GM19395 (cell line): ENCODE measurements around the gene CCDC178.
"Not testable (repeated sequence)": the region's sequence is repeated elsewhere in the genome, so short reads cannot be mapped to it uniquely, and the experiment has no call there.

Experiments
- ATAC-seq: cut with Tn5 transposase; IDR thresholded peaks from one replicate; pipeline ENCODE4 v1.9.1; 2021; ENCODE audit warnings: mild to moderate bottlenecking, moderate library complexity; ENCODE audit not compliant: unreplicated experiment

Gene CCDC178

DNA sequence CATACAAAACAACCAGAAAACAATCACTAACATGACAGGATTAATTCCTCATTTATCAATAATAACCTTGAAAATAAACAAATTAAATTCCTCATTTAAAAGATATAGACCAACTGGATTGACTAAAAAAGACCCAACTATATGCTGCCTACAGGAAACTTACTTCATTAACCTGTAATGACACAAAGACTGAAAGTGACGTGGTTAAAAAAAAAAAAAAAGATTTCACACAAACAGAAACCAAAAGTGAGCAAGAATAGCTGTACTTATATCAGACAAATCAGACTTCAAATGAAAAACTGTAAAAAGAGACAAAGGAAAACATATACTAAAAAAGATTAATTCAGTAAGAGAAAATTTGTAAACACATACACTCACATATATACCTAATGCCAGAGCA, 201.2 kb downstream of the CCDC178 start:
- peak; percentile 85 for ATAC-seq

DNA sequence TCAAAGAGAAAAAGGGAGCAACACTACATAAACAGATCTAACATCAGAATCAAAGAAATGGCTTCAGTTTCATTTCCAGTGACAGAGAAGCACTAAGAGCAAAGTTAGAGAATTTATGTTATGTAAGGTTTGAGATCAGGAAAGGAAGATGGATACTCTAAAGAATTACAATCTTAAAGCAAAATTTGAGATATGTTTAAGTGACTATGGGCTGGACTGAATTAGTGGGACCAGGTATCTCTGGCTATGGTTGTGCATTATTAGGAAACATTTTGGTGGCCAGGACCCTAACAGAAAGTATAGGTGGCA, 208.2 kb downstream of the CCDC178 start:
- ATAC-seq: no peak

DNA sequence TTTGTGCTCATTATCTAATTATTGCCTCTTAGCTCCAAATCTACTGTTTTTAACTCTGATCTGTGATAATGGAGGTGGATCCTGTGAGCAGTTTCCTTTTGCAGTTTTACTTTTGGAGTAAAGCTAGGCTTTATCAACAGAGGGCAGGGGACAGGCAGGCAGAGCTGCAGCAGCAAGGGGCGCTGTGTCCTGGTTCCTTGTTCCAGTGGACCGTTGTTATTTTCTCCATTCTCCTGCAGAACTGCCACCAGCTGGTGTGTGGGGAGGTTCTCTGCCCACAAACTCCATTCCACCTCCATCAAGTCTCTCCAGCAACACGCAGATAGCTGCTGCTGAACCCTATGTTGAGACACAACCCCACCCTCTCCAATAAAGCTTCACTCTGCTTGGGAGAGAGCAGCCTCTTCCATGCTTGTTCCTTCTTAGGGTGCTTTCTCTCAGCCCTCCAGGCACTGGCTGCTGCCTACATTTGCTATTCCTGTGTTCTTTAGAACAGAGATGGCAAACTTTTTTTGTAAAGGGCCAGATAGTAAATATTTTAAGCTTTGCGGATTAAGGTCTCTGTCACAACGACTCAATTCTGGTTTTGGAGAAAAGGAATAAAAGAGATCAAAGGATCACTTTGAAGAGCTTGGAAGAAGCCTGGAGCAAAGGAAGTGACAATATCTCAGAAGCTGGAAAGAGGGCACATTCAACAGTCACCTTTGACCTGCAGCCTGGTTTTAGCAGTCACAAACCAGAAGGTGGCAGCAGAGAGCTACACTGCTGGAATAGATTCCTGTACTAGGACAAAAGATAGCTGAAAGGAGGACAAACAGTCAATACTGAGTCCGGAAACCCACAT, 208.8 kb downstream of the CCDC178 start:
- peak; percentile 97 for ATAC-seq

DNA sequence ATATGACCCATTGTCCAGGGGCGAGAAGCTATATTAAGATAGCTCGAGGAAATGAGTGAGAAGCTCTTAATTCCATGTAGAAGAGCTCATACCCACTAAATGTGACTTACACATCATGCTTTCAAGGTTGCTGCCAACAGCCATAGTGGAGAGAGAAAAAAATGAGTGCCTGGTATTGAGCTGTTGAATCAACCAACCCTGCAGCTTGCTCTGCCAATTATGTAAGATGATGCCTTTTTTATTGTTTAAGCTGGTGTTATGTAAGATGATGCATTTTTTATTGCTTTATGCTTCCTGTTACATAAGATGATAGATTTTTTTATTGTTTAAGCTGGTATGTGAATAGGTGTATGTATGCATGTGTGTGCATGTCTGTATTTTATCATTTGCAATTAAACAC, 228.2 kb downstream of the CCDC178 start:
- ATAC-seq: no peak

DNA sequence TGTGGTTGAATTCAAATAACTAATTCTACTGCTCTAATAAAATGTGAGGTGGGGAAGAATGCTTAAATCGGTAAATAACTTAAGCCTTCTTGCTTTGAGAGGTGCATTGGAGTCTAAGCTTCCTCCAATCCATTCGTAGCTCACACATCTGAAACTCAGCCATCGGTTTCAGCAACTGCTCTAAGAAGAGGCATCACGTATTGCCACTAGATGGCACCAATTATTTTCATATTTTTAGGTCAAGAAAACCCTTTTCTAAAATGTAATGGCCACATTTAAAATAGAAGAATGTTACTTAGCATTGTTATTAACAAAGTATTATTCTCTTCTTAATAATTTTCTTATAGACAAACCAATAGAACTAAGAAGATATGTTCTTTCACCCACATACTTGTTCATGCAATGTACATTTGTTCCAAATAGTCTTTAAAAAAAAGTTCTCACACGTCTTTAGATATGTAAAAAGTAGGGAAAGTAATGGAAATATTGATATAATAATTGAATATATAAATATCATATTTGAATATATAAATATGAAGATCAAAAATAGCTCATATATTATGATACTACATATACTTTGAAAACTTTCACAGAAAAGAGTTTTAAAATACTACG, 229.8 kb downstream of the CCDC178 start:
- ATAC-seq: no peak

DNA sequence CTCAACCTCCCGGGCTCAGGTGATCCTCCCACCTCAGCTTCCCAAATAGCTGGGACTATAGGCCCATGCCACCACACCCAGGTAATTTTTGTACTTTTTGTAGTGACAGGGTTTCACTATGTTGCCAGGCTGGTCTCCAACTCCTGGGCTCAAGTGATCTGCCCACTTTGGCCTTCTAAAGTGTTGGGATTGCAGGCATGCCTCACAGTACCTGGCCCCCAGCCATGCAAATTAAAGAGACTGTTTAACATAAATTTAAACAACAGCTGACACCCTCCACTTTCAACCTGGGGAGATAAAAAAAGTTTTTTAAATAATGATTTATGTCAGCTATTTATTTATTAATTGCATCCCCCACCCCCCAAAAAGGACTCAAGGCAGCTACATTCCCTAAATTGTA, 234.7 kb downstream of the CCDC178 start:
- no peak for ATAC-seq

DNA sequence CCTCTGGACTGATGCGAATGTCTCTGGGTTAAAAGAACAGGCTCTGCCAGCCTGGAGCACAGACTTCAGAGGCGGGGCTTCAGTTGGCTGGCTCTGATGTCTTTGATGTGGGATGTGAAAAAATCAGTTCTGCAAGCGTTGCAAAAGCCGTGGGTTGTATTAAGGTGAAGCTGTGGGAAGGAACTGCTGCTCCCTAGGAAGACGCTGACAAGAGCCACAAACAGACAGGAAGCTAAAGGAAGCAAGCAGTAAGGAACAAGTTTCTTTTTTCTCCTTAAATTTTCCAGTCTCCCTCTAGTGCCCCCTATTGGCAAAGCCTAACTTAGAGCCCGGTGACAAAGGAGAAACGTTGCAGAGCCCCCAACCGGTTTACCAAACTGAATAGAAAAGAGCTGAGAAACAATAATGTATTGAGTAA, 239.0 kb downstream of the CCDC178 start:
- no peak for ATAC-seq

DNA sequence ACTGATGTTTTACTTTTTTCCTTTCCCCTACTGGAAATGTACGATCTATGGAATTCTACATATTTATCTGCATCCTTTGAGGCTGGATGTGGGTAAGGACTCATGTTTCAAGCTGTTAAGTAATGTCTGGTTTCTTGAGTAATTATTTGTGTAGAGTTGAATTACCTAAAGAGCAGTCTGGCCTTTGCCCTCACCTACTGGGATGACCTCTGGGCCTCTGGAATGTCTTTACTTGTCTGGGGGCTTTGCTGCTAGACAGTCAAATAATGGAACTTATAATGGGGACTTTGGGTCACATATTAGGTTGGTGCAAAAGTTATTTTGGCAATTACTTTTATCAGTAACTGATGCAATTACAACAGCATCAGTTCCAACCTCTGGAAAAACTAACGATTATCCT, 244.7 kb downstream of the CCDC178 start:
- ATAC-seq: no peak

DNA sequence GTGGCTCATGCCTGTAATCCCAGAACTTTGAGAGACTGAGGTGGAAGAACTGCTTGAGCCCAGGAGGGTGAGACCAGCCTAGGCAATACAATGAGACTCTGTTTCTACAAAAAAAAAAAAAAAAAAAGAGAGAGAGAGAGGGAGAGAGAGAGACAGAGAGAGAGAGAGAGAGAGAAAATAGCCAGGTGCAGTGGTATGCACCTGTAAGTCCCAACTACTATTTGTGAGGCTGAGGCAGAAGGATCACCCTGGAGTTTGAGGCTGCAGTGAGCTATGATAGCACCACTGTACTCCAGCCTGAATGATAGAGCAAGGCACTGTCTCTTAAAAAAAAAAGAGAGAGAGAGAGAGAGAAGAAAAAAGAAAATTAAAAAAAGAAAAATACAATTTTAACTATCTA, 245.7 kb downstream of the CCDC178 start:
- no peak for ATAC-seq

DNA sequence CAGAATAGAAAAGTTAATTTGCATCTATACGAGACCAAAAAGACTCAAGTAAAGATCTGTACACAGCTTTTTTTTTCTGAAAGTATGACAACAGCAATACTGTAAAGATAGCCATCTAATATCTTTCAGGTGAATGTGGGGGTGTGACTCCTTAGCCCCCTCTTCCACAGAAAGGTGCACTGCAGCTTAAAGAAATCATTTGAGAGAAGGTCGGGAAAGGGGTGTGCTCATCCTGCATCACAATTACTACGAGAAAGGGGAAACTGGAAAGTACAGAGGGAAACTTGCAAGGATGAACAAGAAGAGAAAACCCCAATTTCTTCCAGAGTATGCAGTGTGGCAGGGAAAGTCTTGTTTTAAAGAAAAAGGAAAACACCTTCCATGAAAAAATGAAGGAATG, 255.6 kb downstream of the CCDC178 start:
- no peak for ATAC-seq

DNA sequence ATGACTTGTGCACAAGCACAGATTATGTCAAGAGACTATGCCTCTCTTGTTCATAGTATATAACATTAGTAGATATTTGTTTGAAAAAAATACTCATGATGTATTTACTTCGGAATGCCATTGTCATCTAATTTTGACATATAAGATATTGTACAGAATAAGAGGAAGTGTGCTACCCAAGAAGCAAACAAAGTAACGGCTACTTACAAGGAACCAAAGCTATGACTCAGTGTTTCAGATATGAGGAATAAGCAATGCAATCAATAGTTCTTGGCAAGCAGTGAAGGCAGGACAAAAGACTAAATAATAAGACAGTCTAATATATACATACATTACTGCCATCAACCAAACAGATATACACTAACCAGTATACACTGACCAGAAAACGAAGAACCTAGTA, 256.3 kb downstream of the CCDC178 start:
- ATAC-seq: no peak

DNA sequence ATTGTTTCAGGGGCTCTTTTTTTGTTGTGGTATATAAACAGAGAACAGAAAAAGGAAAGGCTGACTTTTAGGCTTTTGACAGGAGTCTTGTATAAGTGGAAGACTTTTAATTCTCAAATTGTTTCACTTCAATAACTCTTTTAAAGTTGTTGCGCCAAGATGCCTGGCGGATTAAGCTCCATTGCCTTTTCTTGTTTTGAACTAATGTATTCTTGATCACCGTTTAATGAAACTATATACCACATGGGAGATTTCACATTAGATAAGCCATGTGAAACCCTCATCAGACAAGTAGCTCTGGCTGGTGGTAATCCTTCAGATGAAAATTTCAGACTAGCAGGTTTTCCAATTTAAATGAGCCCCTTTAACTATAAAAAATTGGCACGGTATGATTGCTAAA, 257.4 kb downstream of the CCDC178 start:
- ATAC-seq: no peak

DNA sequence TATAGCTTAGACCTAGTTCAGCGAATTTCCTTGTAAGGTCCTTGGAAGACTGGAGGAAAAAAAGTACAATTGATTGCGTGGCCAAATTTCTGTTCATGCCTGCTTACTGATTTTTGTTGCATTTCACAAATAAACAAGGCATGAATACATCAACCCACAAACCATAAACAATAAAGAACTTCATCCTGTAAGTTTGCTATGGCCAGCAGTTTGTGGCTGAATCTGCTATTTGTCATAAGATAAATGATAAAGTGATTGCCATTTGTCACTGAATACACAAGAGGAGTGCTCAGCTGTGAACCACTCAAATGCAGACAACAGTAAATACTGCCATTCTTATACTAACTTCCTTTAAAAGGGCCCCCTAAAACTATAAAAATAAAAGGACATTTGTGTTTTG, 259.5 kb downstream of the CCDC178 start:
- no peak for ATAC-seq

DNA sequence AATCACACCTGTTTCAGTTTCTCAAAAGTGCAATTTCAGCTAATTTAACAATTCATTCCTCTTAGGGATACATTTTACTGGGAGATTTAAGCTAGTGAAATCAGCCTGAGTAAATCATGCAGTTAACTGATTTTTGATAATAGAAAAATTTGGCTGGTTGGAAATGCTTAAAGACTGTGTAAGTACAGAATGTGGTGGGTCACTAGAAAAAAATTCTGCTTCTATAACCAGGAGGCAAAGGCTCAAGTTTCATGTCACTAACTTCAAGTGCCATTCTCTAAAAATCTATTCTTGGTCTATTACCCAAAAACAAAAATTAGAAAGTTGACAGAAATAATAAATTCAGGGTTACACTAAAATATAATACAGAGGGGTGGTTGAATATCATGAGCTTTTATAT, 271.3 kb downstream of the CCDC178 start:
- no peak for ATAC-seq

DNA sequence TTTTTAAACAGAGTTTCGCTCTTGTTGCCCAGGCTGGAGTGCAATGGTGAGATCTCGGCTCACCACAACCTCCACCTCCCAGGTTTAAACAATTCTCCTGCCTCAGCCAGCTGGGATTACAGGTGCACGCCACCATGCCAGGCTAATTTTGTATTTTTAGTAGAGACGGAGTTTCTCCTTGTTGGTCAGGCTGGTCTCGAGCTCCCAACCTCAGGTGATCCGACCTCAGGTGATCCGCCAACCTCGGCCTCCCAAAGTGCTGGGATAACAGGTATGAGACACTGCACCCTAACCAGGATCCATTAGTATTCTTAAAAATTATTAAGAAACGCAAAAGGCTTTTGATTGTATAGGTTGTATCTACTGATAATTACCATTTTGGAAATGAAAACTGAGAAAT, 276.4 kb downstream of the CCDC178 start:
- ATAC-seq: not testable (repeated sequence)

DNA sequence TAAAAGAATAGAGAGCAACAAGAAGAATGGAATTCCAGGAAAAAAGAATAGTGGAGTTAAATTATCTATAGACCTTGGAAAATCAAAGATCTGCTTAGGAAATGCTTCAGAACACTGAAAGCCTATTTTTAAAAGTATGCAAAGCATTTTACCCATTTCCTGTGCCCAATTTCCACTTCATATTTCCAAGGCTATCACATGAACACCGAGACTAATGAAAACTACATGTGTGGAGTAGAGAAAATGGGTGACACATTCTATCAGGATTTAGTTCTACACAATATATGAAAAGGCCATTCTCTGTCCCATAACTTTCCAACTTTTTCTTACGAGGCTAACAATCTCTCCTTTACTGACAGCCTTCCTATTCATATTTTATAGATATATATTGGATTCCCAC, 279.4 kb downstream of the CCDC178 start:
- ATAC-seq: no peak

DNA sequence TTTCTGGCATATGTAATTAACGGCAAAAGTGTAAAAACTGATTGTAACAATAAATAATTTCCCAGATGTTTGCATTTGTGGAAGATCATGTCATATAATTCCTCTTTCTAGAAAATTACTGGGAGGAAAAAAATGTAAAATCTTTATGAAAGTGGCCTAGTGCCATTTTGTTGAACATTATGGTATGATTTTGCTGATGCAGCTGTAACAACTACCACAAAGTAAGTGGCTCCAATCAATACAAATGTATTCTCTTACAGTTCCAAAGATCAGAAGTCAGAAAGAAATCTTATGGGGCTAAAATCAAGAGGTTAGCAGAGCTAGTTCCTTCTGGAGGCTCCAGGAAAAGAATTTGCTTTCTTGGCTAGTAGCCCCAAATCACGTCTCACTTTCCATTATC, 281.4 kb downstream of the CCDC178 start:
- no peak for ATAC-seq

DNA sequence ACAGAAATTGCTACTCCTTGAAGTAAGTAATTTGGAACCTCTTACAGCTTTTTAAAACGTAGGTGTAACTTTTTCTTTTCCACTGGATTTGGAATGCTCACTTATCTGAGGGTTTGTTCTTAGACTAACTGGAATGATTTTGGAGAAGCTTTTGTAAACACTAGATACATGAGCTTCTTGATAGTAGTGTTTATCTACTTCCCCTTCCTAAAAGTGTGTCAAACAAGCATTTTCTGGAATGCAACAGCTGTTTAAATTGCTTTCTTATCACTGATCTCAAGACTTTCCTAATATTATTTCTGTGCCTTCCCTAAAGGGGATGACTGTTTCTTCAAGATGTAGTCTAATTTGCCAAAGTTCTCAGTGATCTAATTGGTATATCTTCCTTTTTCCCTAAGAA, 282.6 kb downstream of the CCDC178 start:
- no peak for ATAC-seq

DNA sequence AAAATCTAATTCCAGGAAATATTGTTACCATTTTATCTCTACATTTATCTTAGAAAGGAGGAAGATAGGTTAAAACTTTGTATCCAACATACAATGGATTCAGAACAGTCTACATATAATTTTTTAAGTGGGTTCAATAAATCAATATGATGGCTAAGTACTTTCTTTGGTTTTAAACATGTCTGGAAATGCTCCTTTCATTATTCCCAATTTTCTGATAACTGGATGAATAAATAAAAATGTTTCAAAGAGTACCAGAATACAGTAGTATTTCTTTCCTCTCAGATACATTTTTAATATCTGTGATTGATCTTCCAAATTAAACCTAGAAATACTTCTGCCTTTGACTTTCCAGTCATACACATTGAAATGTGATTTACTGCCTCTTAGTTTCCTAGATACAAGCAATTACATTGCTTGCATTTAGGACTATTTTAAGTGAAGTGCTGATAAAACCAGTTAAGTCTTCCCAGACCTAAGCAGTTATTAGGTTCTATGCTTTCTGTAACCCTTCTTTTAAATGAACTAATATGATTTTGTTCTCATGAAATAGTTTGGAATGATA, 283.5 kb downstream of the CCDC178 start:
- ATAC-seq: no peak

DNA sequence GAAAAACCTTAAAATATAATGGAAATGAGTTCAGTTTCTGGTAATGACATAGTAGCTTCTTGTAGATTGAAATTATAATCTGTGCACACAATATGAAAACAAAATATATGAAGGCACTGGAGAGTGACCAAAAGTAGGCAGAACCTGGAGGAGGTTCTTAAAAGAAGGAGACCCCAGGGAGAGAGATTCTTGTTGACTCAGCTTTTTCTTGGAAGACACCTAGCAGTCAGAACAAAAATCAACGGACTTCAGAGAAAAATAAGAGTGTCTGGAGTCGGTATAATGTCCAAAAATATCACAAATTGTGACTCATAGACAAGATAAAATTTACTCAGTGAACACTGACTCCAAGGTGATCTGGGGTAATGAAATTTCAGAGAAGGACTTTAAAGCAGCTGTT, 286.5 kb downstream of the CCDC178 start:
- no peak for ATAC-seq

DNA sequence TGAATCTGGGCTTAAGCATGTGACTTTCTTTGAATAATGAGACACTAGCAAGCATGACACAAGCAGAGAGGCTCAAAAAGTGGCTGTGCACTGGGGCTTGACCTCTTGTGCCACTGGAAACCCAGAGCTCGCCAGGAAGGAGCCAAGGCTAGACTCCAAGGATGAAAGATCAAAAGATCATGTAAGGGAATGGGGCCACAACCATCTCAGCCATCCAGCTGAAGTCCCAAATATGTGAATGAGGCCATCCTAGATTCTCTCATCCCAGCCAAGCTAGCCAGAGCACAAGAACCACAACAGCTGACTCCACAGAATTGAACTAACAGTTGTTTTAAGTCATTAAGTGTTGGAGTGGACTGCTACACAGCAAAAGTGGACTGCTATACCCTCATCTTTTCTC, 288.1 kb downstream of the CCDC178 start:
- ATAC-seq: no peak

DNA sequence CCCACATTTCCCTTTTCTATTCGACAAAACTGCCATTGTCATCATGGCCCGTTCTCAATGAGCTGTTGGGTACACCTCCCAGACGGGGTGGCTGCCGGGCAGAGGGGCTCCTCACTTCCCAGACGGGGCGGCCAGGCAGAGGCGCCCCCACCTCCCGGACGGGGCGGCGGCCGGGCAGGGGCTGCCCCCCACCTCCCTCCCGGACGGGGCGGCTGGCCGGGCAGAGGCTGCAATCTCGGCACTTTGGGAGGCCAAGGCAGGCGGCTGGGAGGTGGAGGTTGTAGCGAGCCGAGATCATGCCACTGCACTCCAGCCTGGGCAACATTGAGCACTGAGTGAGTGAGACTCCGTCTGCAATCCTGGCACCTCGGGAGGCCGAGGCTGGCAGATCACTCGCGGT, 292.7 kb downstream of the CCDC178 start:
- ATAC-seq: not testable (repeated sequence)

DNA sequence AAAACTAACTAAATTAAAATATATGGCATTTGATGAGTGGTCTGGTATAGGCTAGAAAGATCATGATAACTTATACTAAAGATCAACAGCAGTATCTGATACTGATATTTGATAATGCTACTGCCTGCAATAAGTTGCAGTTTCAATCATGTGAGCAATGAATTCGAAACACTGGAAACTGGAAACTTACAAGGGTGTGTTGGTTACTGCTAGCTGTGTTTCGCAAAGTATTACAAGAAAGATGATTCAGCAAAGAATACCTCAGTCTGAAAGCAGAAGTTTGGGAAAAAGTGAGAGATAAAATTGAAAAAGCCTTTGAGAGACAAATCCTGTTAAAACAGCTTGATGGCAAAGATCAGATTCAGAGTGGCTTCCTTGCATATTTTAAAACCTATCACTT, 294.5 kb downstream of the CCDC178 start:
- no peak for ATAC-seq
